ENCODE data around the gene NUTF2. TPM values are rescaled to one million over a fixed set of nuclear protein-coding genes. Genes with fewer than 3 reads are reported as not detected.
"Not testable (repeated sequence)": the region's sequence is repeated elsewhere in the genome, so short reads cannot be mapped to it uniquely, and the experiment has no call there.

Gene NUTF2
- polyA plus RNA-seq, 6 donors from 2014 or later: 126 to 148 (median 131) TPM

- Mint-ChIP-seq H3K4me3 (no peak overlapping the region), H3K27ac (peak overlapping the region in 3 of 6 donors; percentile 18 to 92 (median 87)), H3K27me3 (no peaks in the 10 kb centered on the region), H3K9me3 (no peaks in the 10 kb centered on the region), H3K36me3 (no peaks in the 10 kb centered on the region), H3K4me1 (peaks cover 5 to 15% (median 12%) of the 10 kb centered on the region in 3 donors)
- no peak for ATAC-seq (ENCODE audit: low read depth in 2 of 2)
- DNase-seq: no peak
These were observed 62.5 kb downstream of the NUTF2 start for GRCh38 chr16:67909056-67909742.

- no peak for DNase-seq
- H3K27ac Mint-ChIP-seq: peak overlapping the region in 1 of 6 donors; percentile 18
- peaks cover 5 to 18% (median 10%) of the 10 kb centered on the region in 3 donors for H3K4me1 Mint-ChIP-seq
- no peaks in the 10 kb centered on the region for H3K27me3 Mint-ChIP-seq
- no peaks in the 10 kb centered on the region for H3K36me3 Mint-ChIP-seq
- H3K9me3 Mint-ChIP-seq: no peaks in the 10 kb centered on the region
- ATAC-seq (ENCODE audit: low read depth in 2 of 2): peak in 1 of 2 donors; percentile 30
- H3K4me3 Mint-ChIP-seq: no peak overlapping the region
These were observed 63.4 kb downstream of the NUTF2 start for GRCh38 chr16:67910158-67910557.

DNA sequence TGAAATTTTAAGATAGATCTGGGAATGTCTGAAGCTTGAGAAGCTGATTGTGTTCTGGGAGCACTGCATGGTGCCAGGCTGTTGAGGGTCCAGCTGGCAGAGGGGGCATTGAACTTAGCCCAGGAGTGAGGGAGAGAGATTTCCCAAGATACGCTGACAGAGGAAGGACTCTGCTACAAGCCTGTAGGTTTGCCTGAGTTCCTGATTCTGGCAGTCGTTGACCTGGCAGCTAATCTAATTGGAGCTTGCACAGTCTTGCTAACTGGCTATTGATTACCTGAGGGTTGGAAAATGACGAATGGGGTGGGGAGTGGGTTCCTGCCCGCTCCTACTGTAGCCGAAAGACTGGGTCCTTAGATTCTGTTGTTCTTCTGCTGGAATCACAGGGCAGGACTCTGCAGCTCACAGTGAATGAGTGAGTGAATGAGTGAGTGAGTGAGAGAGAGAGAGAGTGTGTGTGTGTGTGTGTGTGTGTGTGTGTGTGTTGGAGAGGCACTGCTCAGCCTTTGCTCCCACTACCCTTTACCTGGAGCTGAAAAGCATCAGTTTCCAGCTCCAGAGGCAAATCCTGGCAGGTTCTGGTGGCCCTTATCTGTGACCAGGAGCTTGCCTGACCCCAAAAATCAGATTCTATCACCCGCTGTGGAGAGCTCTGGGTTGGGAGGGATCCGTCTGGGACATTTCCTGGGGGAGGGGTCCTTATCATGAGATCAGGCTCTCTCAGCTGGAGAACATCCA lies 68.2 kb downstream of the NUTF2 start:
- H3K27ac Mint-ChIP-seq: peak overlapping the region in 2 of 6 donors; percentile 48 to 66
- DNase-seq (no peak), ATAC-seq (ENCODE audit: low read depth in 2 of 2) (no peak)
- no peaks in the 10 kb centered on the region for H3K27me3 Mint-ChIP-seq
- H3K36me3 Mint-ChIP-seq: peaks cover 0 to 8% of the 10 kb centered on the region in 2 donors
- H3K4me1 Mint-ChIP-seq: peaks cover 22 to 30% (median 24%) of the 10 kb centered on the region in 3 donors
- no peak overlapping the region for H3K4me3 Mint-ChIP-seq
- no peaks in the 10 kb centered on the region for H3K9me3 Mint-ChIP-seq

GRCh38 chr16:67915496-67915769 lies 68.7 kb downstream of the NUTF2 start:
- H3K27me3 Mint-ChIP-seq, H3K27ac Mint-ChIP-seq: not testable (repeated sequence)
- H3K4me1 Mint-ChIP-seq: peaks cover 22 to 30% (median 24%) of the 10 kb centered on the region in 3 donors

GRCh38 chr16:67915831-67916723 lies 69.3 kb downstream of the NUTF2 start:
- no peaks in the 10 kb centered on the region for H3K9me3 Mint-ChIP-seq
- H3K27ac Mint-ChIP-seq: peak overlapping the region in 3 of 6 donors; percentile 13 to 91 (median 53)
- peaks cover 22 to 30% (median 24%) of the 10 kb centered on the region in 3 donors for H3K4me1 Mint-ChIP-seq
- peaks cover 0 to 8% of the 10 kb centered on the region in 2 donors for H3K36me3 Mint-ChIP-seq
- H3K4me3 Mint-ChIP-seq: peak overlapping the region in 1 of 8 donors; percentile 29
- DNase-seq: no peak
- no peak for ATAC-seq (ENCODE audit: low read depth in 2 of 2)
- no peaks in the 10 kb centered on the region for H3K27me3 Mint-ChIP-seq

More at GRCh38 chr16:67915496-67915769, 68.7 kb downstream of the NUTF2 start:
- not testable (repeated sequence) for H3K9me3 Mint-ChIP-seq; H3K36me3 Mint-ChIP-seq; ATAC-seq (ENCODE audit: low read depth in 2 of 2); H3K4me3 Mint-ChIP-seq; DNase-seq

DNA sequence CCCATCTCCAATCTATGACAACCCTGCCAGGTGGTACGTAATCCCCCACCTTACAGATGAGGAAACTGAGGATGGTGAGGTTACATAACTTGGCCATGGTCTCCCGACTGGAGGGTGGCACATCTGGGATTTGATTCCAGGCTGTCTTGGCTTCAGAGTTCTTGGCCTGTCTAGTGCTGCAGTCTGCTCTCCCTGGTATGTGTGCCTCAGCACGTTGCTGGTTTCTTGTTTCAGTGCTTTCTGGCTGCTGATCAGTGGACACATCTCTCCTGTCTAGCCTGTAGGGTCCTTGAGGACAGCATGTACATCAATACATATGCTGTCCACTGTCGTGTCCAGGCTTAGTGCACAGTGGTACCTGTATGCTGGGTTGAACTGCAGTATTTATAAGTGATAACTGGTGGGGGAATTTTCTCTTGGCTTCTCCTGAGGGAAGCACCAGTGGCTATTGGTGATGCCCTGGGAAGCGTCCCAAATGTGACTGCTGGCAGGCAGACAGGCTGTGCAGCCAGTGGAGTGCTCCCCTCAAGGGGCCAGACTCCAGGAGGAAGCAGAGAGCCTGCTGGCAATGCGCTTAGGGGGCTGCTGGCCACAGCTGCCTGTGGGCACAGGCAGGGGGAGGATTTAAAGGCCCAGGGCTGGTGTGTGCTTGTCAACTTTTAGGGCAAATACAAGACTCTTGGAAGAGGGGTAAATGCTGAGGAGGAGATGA lies 70.6 kb downstream of the NUTF2 start:
- ATAC-seq (ENCODE audit: low read depth in 2 of 2) (no peak), DNase-seq (no peak)
- Mint-ChIP-seq H3K27me3 (no peaks in the 10 kb centered on the region), H3K36me3 (peaks cover 0 to 8% of the 10 kb centered on the region in 2 donors), H3K4me1 (peaks cover 19 to 37% (median 26%) of the 10 kb centered on the region in 3 donors), H3K4me3 (no peak overlapping the region), H3K9me3 (no peaks in the 10 kb centered on the region), H3K27ac (peak overlapping the region in 1 of 6 donors; percentile 19)

- H3K9me3 Mint-ChIP-seq: no peaks in the 10 kb centered on the region
- ATAC-seq (ENCODE audit: low read depth in 2 of 2) (no peak), DNase-seq (no peak)
- H3K27me3 Mint-ChIP-seq: no peaks in the 10 kb centered on the region
- H3K4me3 Mint-ChIP-seq: no peak overlapping the region
- peaks cover 0 to 8% of the 10 kb centered on the region in 2 donors for H3K36me3 Mint-ChIP-seq
- H3K27ac Mint-ChIP-seq: peak overlapping the region in 1 of 6 donors; percentile 12
- H3K4me1 Mint-ChIP-seq: peaks cover 19 to 39% (median 31%) of the 10 kb centered on the region in 3 donors
These were observed 71.1 kb downstream of the NUTF2 start for GRCh38 chr16:67917852-67918236.

DNA sequence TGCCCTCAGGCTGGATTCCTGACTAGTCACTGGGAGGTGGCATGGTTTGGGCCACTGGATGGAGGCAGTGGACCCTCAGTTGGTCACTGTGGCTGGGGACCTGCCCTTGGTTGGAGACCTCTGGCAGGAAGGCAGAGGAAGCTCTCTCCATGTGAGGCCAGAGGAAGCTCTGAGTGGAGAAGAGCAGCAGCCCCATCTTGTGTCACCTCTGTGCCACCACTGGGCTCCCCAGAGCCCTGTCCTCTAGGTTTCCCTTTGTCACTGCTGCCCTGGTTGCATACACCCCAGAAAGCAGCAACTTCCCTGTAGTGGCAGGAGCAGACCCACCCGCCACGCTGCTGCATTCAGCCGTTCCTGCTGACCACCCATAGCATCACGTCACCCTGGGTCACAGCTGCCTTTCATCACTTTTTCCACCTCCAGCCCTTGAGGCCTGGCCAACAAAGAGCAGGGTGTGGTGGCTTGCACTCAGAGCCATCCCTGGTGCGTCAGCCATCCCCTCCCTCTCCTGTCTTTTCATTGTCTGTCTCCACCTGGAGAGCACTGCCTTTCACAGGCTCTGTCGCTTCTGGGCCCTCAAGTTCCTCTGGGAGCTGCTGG lies 73.0 kb downstream of the NUTF2 start:
- no peak for ATAC-seq (ENCODE audit: low read depth in 2 of 2)
- H3K4me3 Mint-ChIP-seq: no peak overlapping the region
- DNase-seq: no peak
- peaks cover 30 to 37% (median 36%) of the 10 kb centered on the region in 3 donors for H3K4me1 Mint-ChIP-seq
- peaks cover 0 to 8% of the 10 kb centered on the region in 2 donors for H3K36me3 Mint-ChIP-seq
- no peaks in the 10 kb centered on the region for H3K9me3 Mint-ChIP-seq
- no peaks in the 10 kb centered on the region for H3K27me3 Mint-ChIP-seq
- H3K27ac Mint-ChIP-seq: no peak overlapping the region

Other genes with a start within 250 kb of the NUTF2 start
- 10 to 100 TPM in 4 of 6 donors, 1 to 10 TPM in 2; 9.4 to 23.2 (median 14.1) TPM for gene CARMIL2, start 201.8 kb upstream of the NUTF2 start, polyA plus RNA-seq (ENCODE audit: low read depth in 6 of 6)
- 10 to 100 TPM; 31.3 to 52.8 (median 35.5) TPM for gene ACD, start 186.7 kb upstream of the NUTF2 start, polyA plus RNA-seq (ENCODE audit: low read depth in 6 of 6)
- 10 to 100 TPM; 12.0 to 23.7 (median 16.1) TPM for gene PARD6A, start 186.0 kb upstream of the NUTF2 start, polyA plus RNA-seq (ENCODE audit: low read depth in 6 of 6)
- gene ENKD1, start 180.2 kb upstream of the NUTF2 start, polyA plus RNA-seq (ENCODE audit: low read depth in 6 of 6): 1 to 10 TPM in 5 of 6 donors, not detected in 1; 1.2 to 2.6 (median 2.2) TPM
- gene C16orf86, start 180.1 kb upstream of the NUTF2 start, polyA plus RNA-seq (ENCODE audit: low read depth in 6 of 6): 10 to 100 TPM; 10.3 to 12.5 (median 11.1) TPM
- 10 to 100 TPM in 1 of 6 donors, 1 to 10 TPM in 5; 6.5 to 12.9 (median 8.4) TPM for gene GFOD2, start 127.6 kb upstream of the NUTF2 start, polyA plus RNA-seq (ENCODE audit: low read depth in 6 of 6)
- gene RANBP10, start 40.4 kb upstream of the NUTF2 start, polyA plus RNA-seq (ENCODE audit: low read depth in 6 of 6): 10 to 100 TPM in 5 of 6 donors, 1 to 10 TPM in 1; 5.2 to 23.0 (median 11.7) TPM
- not detected for gene TSNAXIP1, start 40.0 kb upstream of the NUTF2 start, polyA plus RNA-seq (ENCODE audit: low read depth in 6 of 6)
- gene THAP11, start 4.6 kb upstream of the NUTF2 start, polyA plus RNA-seq (ENCODE audit: low read depth in 6 of 6): 100 to 1,000 TPM in 5 of 6 donors, 10 to 100 TPM in 1; 83.6 to 113 (median 105) TPM
- gene CENPT, start 760 bp downstream of the NUTF2 start, polyA plus RNA-seq (ENCODE audit: low read depth in 6 of 6): 10 to 100 TPM in 3 of 6 donors, 1 to 10 TPM in 3; 7.6 to 15.1 (median 9.2) TPM
- 10 to 100 TPM in 5 of 6 donors, 1 to 10 TPM in 1; 6.7 to 28.6 (median 20.2) TPM for gene EDC4, start 26.1 kb downstream of the NUTF2 start, polyA plus RNA-seq (ENCODE audit: low read depth in 6 of 6)
- gene NRN1L, start 38.0 kb downstream of the NUTF2 start, polyA plus RNA-seq (ENCODE audit: low read depth in 6 of 6): under 1 TPM in 2 of 6 donors, not detected in 4; 0.64 to 0.90 TPM
- gene PSKH1, start 46.3 kb downstream of the NUTF2 start, polyA plus RNA-seq (ENCODE audit: low read depth in 6 of 6): 10 to 100 TPM; 14.2 to 24.4 (median 17.4) TPM
- gene CTRL, start 84.9 kb downstream of the NUTF2 start, polyA plus RNA-seq (ENCODE audit: low read depth in 6 of 6): 1 to 10 TPM in 4 of 6 donors, under 1 TPM in 2; 0.65 to 3.2 (median 1.3) TPM
- gene PSMB10, start 89.9 kb downstream of the NUTF2 start, polyA plus RNA-seq (ENCODE audit: low read depth in 6 of 6): 100 to 1,000 TPM; 398 to 770 (median 477) TPM
- gene LCAT, start 97.2 kb downstream of the NUTF2 start, polyA plus RNA-seq (ENCODE audit: low read depth in 6 of 6): 1 to 10 TPM in 2 of 6 donors, under 1 TPM in 2, not detected in 2; 0.30 to 4.2 (median 0.93) TPM
- 1 to 10 TPM; 2.8 to 5.4 (median 3.7) TPM for gene SLC12A4, start 121.7 kb downstream of the NUTF2 start, polyA plus RNA-seq (ENCODE audit: low read depth in 6 of 6)
- gene DPEP3, start 133.6 kb downstream of the NUTF2 start, polyA plus RNA-seq (ENCODE audit: low read depth in 6 of 6): under 1 TPM in 4 of 6 donors, not detected in 2; 0.44 to 0.83 (median 0.55) TPM
- gene DPEP2, start 152.6 kb downstream of the NUTF2 start, polyA plus RNA-seq (ENCODE audit: low read depth in 6 of 6): 100 to 1,000 TPM in 1 of 6 donors, 10 to 100 TPM in 5; 57.3 to 125 (median 75.1) TPM
- under 1 TPM in 1 of 6 donors, not detected in 5; 0.45 TPM for gene DPEP2NB, start 169.0 kb downstream of the NUTF2 start, polyA plus RNA-seq (ENCODE audit: low read depth in 6 of 6)
- 10 to 100 TPM; 39.8 to 71.5 (median 48.8) TPM for gene DDX28, start 176.3 kb downstream of the NUTF2 start, polyA plus RNA-seq (ENCODE audit: low read depth in 6 of 6)
- gene DUS2, start 176.4 kb downstream of the NUTF2 start, polyA plus RNA-seq (ENCODE audit: low read depth in 6 of 6): 10 to 100 TPM; 36.8 to 51.8 (median 49.9) TPM
- 100 to 1,000 TPM in 2 of 6 donors, 10 to 100 TPM in 4; 74.8 to 147 (median 96.7) TPM for gene NFATC3, start 238.4 kb downstream of the NUTF2 start, polyA plus RNA-seq (ENCODE audit: low read depth in 6 of 6)

Measured in naive B cell (primary cell).